ENCODE measurements around the gene PLCG2. TPM values are rescaled to one million over a fixed set of nuclear protein-coding genes. Genes with fewer than 3 reads are reported as not detected.

PLCG2 gene
- total RNA-seq, 4 donors from 2014 or later = 5.3 to 15.8 (median 9.5) TPM

DNA sequence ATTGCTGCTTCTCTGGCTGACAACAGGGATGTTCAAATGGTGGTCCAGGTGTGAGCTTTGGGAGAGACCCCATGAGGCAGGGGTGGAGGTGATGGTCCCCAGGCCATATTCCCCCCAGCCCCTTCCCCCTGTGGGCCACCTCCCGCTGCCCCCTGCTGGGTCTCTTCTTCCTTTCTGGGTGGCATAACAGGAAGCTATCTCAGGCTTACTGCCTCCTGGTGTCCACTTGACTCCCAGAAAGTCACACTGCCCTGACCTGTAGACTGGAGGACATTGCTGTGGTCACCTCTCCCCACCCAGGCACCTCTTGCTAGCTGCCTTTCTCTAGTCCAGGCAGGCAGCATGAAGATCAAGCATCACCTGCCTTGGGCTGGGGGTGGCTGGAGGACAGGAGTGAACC, 46.4 kb upstream of the PLCG2 start:
- Histone ChIP-seq H3K36me3 (no peaks in the 10 kb centered on the region), H3K4me1 (peaks cover 10 to 23% (median 16%) of the 10 kb centered on the region in 3 donors), H3K4me3 (no peak overlapping the region), H3K27me3 (no peaks in the 10 kb centered on the region), H3K9me3 (no peaks in the 10 kb centered on the region), H3K27ac (no peak overlapping the region)
- WGBS, 2 donors = no CpG with 5 or more reads among the region's 1 CpG
- no peak for DNase-seq
- TF ChIP-seq, protein P1, sequence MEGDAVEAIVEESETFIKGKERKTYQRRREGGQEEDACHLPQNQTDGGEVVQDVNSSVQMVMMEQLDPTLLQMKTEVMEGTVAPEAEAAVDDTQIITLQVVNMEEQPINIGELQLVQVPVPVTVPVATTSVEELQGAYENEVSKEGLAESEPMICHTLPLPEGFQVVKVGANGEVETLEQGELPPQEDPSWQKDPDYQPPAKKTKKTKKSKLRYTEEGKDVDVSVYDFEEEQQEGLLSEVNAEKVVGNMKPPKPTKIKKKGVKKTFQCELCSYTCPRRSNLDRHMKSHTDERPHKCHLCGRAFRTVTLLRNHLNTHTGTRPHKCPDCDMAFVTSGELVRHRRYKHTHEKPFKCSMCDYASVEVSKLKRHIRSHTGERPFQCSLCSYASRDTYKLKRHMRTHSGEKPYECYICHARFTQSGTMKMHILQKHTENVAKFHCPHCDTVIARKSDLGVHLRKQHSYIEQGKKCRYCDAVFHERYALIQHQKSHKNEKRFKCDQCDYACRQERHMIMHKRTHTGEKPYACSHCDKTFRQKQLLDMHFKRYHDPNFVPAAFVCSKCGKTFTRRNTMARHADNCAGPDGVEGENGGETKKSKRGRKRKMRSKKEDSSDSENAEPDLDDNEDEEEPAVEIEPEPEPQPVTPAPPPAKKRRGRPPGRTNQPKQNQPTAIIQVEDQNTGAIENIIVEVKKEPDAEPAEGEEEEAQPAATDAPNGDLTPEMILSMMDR (IDR thresholded peaks at IDR 0.05) = no peak
- intact Hi-C loops (cut with DNase I) = loop anchor here (10.0 kb wide), 3 partner anchors 368 to 728 kb away; partner anchors contain the start of genes CENPN and CMC2

DNA sequence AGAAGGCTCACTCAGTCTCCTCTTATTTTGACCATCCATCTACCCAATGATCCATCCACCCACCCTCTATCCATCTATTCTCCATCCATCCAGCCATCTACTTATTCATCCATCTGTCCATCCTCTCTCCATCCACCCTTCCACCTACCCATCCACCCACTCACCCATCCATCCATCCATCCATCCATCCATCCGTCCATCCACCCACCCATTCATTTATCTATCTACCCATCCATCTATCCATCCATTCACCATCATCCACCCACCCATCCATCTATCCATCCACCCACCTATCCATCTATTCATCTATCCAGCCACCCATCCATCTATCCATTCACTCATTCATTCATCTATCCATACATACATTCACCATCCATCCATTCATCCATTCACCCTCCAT, 45.8 kb upstream of the PLCG2 start:
- intact Hi-C loops (cut with DNase I) = loop anchor here (10.0 kb wide), 3 partner anchors 368 to 728 kb away; partner anchors contain the start of genes CENPN and CMC2
- H3K4me3 ChIP-seq = no peak overlapping the region
- no peak for DNase-seq
- TF ChIP-seq, protein P1 (IDR thresholded peaks at IDR 0.05) = no peak
- TF ChIP-seq POLR2A (IDR thresholded peaks at IDR 0.05) = no peak
- H3K27ac ChIP-seq = no peak overlapping the region
- H3K36me3 ChIP-seq = no peaks in the 10 kb centered on the region
- H3K9me3 ChIP-seq = no peaks in the 10 kb centered on the region
- 86 to 97% methylated on average over 1 of the region's 1 CpG for WGBS, 2 donors
- peaks cover 12 to 29% (median 20%) of the 10 kb centered on the region in 3 donors for H3K4me1 ChIP-seq
- no peaks in the 10 kb centered on the region for H3K27me3 ChIP-seq

DNA sequence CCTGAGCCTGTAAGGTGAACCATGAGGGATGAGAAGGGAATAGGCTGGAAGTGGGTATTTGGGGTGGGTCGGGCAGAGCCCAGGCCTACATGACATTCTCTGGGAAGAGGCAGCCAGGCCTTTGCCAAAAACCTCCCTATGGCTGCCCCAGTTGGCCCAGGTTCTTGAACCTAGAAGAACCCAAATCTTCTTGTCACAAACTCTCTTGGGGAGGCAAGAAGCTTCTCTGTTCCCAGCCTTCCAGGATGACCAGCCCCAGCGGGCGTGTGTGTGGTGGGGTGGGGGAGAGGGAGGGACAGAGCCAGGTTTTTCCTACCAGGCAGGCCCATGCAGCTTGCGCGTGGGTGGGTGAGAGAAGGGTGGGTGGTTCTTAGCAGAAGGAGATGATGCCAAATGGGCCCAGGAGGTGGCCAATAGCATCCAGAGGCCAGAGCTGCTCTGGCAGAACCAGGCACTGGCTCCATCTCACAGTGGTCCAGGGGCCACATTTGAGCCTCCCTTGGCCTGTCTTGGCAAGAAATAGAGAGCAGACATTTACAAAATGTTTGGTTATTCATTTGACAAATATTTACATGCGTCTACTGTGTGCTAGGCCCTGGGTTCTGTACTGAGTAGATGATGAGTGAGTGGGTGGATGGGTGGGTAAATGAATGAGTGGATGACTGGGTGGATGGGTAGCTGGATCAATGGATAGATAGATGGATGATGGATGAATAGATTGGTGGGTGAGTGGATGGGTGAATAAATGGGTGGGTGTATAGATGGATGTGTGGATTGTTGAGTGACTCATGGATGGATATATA, 44.3 kb upstream of the PLCG2 start:
- no peak overlapping the region for H3K27ac ChIP-seq
- H3K4me3 ChIP-seq = no peak overlapping the region
- H3K4me1 ChIP-seq = peaks cover 16 to 28% (median 21%) of the 10 kb centered on the region in 3 donors
- DNase-seq = no peak
- intact Hi-C loops (cut with DNase I) = loop anchor here (10.0 kb wide), 3 partner anchors 370 to 730 kb away; partner anchors contain the start of genes CENPN and CMC2
- H3K27me3 ChIP-seq = no peaks in the 10 kb centered on the region
- TF ChIP-seq, protein P1 (IDR thresholded peaks at IDR 0.05) = no peak
- no peak for TF ChIP-seq POLR2A (IDR thresholded peaks at IDR 0.05)
- H3K9me3 ChIP-seq = no peaks in the 10 kb centered on the region
- H3K36me3 ChIP-seq = no peaks in the 10 kb centered on the region
- 89 to 92% methylated on average over 1 to 3 of the region's 6 CpGs for WGBS, 2 donors

DNA sequence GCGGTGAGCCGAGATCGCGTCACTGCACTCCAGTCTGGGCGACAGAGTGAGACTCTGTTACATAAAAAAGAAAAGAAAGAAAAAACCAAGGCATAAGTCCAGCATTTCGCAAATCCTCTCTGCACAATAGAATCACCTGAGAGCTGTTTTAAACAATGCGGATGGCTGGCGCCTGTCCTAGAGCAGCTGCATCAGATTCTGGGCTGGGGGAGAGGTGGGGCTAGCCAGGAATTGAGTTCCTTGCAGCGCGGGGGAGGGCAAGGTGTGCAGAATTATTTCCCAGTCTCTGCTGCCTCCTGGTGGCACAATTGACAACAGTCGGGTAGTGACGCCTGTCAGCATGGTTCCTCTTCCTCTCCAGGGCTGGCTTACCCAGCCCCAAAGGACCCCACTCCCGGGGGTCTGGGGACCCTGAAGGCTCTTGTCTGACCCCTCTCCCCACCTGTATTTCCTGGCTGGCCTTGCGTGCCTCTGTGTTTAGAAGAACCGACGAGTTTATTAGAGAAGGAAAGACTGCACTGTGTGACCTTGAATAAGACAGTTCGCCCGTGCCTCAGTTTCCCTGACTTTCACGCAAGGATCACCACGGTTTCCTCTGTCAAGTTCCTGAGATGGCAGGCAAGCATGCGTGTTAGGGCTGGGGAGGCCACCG, 41.1 kb upstream of the PLCG2 start:
- 2 to 14% methylated on average over 13 to 18 of the region's 22 CpGs for WGBS, 2 donors
- Histone ChIP-seq H3K9me3 (no peaks in the 10 kb centered on the region), H3K27ac (peak overlapping the region; percentile 26 to 70 (median 68)), H3K4me1 (peaks cover 6 to 13% (median 8%) of the 10 kb centered on the region in 3 donors), H3K4me3 (peak overlapping the region in 3 of 4 donors; percentile 15 to 51 (median 29)), H3K27me3 (no peaks in the 10 kb centered on the region), H3K36me3 (no peaks in the 10 kb centered on the region)
- DNase-seq = peak; percentile 25
- no peak for TF ChIP-seq POLR2A (IDR thresholded peaks at IDR 0.05)
- TF ChIP-seq, protein P1 (IDR thresholded peaks at IDR 0.05) = peak; percentile 83 to 96 (median 94)
- intact Hi-C loops (cut with DNase I) = loop anchor here (10.0 kb wide), 3 partner anchors 373 to 733 kb away; partner anchors contain the start of genes CENPN and CMC2
